Measurements from ENCODE around the gene KLHL36.

Gene KLHL36

DNA sequence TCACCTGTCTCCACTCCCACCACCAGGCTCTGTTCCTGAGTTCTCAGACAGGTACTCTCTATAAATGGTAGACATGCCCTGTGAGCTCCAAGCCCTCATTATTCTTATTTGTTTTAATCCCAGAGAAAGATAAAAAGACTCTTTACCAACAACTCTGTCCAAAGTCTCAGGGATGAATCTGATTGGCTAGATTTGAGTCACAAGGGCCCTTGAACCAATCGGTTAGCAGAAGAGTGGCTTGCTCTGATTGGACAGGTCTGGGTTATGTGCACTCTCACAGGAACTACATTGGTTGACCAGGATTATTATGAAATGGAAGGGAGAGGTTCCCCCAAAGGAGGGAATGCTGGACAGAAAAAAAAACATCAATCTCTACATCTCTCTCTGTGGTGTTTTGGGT, 37.9 kb upstream of the KLHL36 start:
- H3K4me3 ChIP-seq (ENCODE audit: low read depth, low read length): no peak overlapping the region

DNA sequence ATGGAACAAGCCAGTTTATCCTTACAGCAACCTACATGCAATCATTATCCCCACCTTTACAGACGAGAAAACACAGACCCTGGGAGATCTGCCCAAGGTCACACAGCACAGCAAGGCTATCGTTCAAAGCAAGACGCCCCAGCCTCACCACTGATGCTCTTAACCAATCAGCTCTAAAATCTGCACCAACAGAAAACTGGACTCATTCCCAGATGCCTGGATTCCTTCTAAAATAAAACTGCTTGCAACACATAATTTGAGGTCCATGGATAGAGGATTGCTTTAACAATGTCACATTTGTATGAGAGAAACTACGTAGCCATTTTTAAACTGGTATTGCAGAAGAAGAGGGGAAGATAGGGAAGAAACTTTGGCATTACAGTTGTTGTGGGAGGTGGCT, 37.3 kb upstream of the KLHL36 start:
- TF ChIP-seq, protein P1, sequence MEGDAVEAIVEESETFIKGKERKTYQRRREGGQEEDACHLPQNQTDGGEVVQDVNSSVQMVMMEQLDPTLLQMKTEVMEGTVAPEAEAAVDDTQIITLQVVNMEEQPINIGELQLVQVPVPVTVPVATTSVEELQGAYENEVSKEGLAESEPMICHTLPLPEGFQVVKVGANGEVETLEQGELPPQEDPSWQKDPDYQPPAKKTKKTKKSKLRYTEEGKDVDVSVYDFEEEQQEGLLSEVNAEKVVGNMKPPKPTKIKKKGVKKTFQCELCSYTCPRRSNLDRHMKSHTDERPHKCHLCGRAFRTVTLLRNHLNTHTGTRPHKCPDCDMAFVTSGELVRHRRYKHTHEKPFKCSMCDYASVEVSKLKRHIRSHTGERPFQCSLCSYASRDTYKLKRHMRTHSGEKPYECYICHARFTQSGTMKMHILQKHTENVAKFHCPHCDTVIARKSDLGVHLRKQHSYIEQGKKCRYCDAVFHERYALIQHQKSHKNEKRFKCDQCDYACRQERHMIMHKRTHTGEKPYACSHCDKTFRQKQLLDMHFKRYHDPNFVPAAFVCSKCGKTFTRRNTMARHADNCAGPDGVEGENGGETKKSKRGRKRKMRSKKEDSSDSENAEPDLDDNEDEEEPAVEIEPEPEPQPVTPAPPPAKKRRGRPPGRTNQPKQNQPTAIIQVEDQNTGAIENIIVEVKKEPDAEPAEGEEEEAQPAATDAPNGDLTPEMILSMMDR (IDR thresholded peaks at IDR 0.05; ENCODE audit: low read depth, low read length, missing control alignments): no peak

More for the DNA sequence above, 37.9 kb upstream of the KLHL36 start:
- TF ChIP-seq, protein P1 (IDR thresholded peaks at IDR 0.05; ENCODE audit: low read depth, low read length, missing control alignments): no peak
- DNase-seq (ENCODE audit: low read depth): no peak

DNA sequence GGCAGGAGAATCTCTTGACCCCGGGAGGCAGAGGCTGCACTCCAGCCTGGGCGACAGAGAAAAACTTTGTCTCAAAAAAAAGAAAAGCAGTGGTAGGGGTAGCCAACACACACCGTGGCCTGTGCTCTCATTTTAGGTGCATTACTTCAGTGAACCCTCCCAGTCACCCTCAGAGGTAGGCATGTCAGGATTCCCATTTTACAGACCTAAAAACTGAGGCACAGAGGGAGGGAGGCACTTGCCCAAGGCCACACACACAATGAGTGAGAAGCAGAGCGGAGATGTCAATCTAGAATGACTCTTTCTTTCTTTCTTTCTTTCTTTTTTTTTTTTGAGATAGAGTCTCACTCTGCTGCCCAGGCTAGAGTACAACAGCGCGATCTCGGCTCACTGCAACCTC, 35.6 kb upstream of the KLHL36 start:
- H3K4me3 ChIP-seq (ENCODE audit: low read depth, low read length): no peak overlapping the region
- no peak for DNase-seq (ENCODE audit: low read depth)
- TF ChIP-seq, protein P1 (IDR thresholded peaks at IDR 0.05; ENCODE audit: low read depth, low read length, missing control alignments): no peak

More for the DNA sequence above, 37.3 kb upstream of the KLHL36 start:
- H3K4me3 ChIP-seq (ENCODE audit: low read depth, low read length): no peak overlapping the region
- no peak for DNase-seq (ENCODE audit: low read depth)

DNA sequence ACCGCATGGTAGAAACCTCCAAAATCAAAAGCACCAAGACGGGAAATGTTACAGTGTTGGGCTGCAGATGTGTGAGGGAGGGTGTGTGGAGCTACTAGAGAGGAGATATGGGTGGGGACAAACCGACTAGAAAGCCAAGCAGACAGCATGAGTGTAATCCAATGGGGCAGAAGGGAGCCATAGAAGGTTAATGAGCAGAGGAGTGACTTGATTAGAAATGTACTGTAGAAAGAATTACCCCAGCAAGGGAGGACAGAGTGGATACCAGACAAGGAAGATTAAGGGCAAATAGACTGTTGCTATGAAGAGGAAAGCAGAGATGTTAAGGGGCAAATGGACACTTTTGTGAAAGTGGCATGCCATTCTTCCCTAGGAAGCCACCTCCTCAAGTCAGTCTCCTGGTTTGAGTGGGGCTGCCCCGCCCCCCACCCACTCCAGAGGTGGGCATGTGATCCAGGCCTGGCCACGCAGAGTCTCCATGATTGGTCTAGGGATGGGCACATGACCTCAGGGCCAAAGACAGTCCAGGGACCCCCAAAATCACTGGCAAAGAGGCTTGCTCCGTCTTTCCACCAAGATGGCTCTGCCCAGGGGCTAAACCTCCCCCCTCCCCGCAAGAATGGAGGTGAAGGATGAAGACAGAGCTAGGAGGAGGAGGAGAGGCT, 34.8 kb upstream of the KLHL36 start:
- TF ChIP-seq, protein P1 (IDR thresholded peaks at IDR 0.05; ENCODE audit: low read depth, low read length, missing control alignments): no peak
- no peak overlapping the region for H3K4me3 ChIP-seq (ENCODE audit: low read depth, low read length)
- DNase-seq (ENCODE audit: low read depth): no peak

DNA sequence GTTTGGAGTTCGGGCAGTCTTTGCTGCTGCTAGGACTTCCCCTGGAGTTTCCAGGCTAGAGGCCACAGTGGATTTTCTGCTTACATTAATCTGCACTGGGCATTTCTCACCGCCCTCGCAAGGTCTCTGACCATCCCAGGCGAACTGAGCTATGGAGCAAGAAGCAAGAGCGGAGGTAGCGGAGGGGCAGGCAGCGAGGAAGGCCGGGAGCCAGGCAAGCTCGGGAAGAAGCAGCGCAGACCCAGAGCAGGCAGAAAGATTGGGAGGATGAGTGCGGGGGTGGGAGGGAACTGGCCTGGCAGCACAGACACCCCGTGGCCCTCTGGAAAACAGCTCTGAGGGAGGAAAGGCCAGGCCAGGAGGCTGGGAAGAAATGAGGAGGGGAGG, 34.2 kb upstream of the KLHL36 start:
- DNase-seq (ENCODE audit: low read depth): no peak
- TF ChIP-seq, protein P1 (IDR thresholded peaks at IDR 0.05; ENCODE audit: low read depth, low read length, missing control alignments): no peak
- peak overlapping the region; percentile 96 for H3K4me3 ChIP-seq (ENCODE audit: low read depth, low read length)

DNA sequence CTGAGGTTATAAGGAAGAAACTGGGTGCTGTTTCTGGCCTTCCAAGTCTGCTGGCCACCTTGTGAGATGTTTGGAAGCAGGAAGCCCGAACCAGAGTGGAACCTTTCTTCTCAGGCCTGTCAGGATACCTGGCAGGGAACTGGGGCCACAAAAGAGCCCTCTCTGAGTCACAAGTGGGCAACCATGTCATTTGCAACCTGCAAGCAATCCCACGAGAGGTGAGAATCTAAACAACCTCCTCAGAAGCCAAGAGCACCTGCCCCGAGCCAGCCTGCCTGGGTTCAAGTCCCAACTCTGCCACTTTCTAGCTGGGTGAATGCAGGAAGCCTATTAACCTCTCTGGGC, 33.7 kb upstream of the KLHL36 start:
- no peak for DNase-seq (ENCODE audit: low read depth)
- peak overlapping the region; percentile 96 for H3K4me3 ChIP-seq (ENCODE audit: low read depth, low read length)
- TF ChIP-seq, protein P1 (IDR thresholded peaks at IDR 0.05; ENCODE audit: low read depth, low read length, missing control alignments): no peak
